ENCODE results near the gene DDAH1.

GRCh38 chr1:85284202-85284601, 180.8 kb downstream of the DDAH1 start:
- TF ChIP-seq CTCF (conservative IDR thresholded peaks at IDR 0.05; ENCODE audit: low read length) (no peak), EZH2phosphoT487 (IDR thresholded peaks at IDR 0.05; ENCODE audit: borderline replicate concordance) (no peak)
